NK-92 (cell line): ENCODE data around the gene CLEC20A.
"Not testable (repeated sequence)": the region's sequence is repeated elsewhere in the genome, so short reads cannot be mapped to it uniquely, and the experiment has no call there.

ENCODE experiments used
- DNase-seq: peaks from one replicate; lab custom pipeline; 2025; ENCODE audit not compliant: unreplicated experiment; lab: John Stamatoyannopoulos, UW

Gene CLEC20A

GRCh38 chr1:178529364-178530036 is 32.7 kb upstream of the CLEC20A start:
- DNase-seq, result no peak

- DNase-seq, result no peak
These were observed 32.2 kb upstream of the CLEC20A start for GRCh38 chr1:178528953-178529335.

- no peak for DNase-seq
These were observed 31.6 kb upstream of the CLEC20A start for GRCh38 chr1:178528228-178528952.

GRCh38 chr1:178527117-178527516 is 30.4 kb upstream of the CLEC20A start:
- no peak for DNase-seq

GRCh38 chr1:178521241-178521640 is 24.5 kb upstream of the CLEC20A start:
- no peak for DNase-seq

- DNase-seq, result no peak
These were observed 24.0 kb upstream of the CLEC20A start for GRCh38 chr1:178520803-178521202.

- no peak for DNase-seq
These were observed 22.1 kb upstream of the CLEC20A start for GRCh38 chr1:178518894-178519293.

GRCh38 chr1:178516110-178516509 is 19.3 kb upstream of the CLEC20A start:
- no peak for DNase-seq

- DNase-seq, result no peak
These were observed 16.7 kb upstream of the CLEC20A start for GRCh38 chr1:178513278-178513983.

GRCh38 chr1:178512566-178513277 is 16.0 kb upstream of the CLEC20A start, which contains the start of gene TEX35:
Gene TEX35 (plus strand): TSS chr1:178513109. CDS start chr1:178513189, 80 bp downstream.
- DNase-seq, result no peak

GRCh38 chr1:178510155-178510554 is 13.4 kb upstream of the CLEC20A start:
- DNase-seq, result no peak

GRCh38 chr1:178509414-178510007 is 12.7 kb upstream of the CLEC20A start:
- DNase-seq, result no peak

- DNase-seq, result no peak
These were observed 9.9 kb upstream of the CLEC20A start for GRCh38 chr1:178506669-178507068.

GRCh38 chr1:178506177-178506576 is 9.4 kb upstream of the CLEC20A start:
- DNase-seq, result no peak

GRCh38 chr1:178504286-178504685 is 7.5 kb upstream of the CLEC20A start:
- no peak for DNase-seq

- no peak for DNase-seq
These were observed 7.1 kb upstream of the CLEC20A start for GRCh38 chr1:178503849-178504248.

GRCh38 chr1:178503316-178503715 is 6.6 kb upstream of the CLEC20A start:
- not testable (repeated sequence) for DNase-seq

- DNase-seq, result no peak
These were observed 6.1 kb upstream of the CLEC20A start for GRCh38 chr1:178502856-178503255.

GRCh38 chr1:178502330-178502714 is 5.6 kb upstream of the CLEC20A start:
- DNase-seq, result no peak

GRCh38 chr1:178501705-178502329 is 5.1 kb upstream of the CLEC20A start:
- no peak for DNase-seq
